Measurements from ENCODE around the gene PAPPA2.

DNA sequence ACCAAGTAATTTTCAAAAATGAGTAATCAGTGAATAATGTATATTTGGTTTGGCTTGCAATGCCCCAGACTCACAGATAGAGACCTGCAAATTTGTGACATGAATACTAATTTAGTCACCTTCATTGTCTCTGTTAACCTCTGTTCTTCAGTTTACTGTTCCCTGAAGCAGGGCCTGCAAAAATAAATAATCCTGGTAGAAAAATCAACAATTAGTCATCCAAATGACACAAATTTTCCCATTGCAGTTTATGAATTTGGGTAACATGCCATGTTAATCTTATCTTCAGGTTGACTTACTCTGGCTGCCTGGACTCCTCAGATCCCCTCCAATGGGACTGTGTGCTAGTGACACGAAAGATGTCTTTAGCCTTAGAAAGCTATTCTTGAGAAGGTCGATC, 289.5 kb downstream of the PAPPA2 start:
- TF ChIP-seq, protein P1, sequence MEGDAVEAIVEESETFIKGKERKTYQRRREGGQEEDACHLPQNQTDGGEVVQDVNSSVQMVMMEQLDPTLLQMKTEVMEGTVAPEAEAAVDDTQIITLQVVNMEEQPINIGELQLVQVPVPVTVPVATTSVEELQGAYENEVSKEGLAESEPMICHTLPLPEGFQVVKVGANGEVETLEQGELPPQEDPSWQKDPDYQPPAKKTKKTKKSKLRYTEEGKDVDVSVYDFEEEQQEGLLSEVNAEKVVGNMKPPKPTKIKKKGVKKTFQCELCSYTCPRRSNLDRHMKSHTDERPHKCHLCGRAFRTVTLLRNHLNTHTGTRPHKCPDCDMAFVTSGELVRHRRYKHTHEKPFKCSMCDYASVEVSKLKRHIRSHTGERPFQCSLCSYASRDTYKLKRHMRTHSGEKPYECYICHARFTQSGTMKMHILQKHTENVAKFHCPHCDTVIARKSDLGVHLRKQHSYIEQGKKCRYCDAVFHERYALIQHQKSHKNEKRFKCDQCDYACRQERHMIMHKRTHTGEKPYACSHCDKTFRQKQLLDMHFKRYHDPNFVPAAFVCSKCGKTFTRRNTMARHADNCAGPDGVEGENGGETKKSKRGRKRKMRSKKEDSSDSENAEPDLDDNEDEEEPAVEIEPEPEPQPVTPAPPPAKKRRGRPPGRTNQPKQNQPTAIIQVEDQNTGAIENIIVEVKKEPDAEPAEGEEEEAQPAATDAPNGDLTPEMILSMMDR (IDR thresholded peaks at IDR 0.05; ENCODE audit: low read depth, low read length): no peak
- TF ChIP-seq EZH2phosphoT487 (IDR thresholded peaks at IDR 0.05; ENCODE audit: low read depth): no peak

Data from OCI-LY3 (cell line).